Measurements from ENCODE around the gene FECH.

Gene FECH

DNA sequence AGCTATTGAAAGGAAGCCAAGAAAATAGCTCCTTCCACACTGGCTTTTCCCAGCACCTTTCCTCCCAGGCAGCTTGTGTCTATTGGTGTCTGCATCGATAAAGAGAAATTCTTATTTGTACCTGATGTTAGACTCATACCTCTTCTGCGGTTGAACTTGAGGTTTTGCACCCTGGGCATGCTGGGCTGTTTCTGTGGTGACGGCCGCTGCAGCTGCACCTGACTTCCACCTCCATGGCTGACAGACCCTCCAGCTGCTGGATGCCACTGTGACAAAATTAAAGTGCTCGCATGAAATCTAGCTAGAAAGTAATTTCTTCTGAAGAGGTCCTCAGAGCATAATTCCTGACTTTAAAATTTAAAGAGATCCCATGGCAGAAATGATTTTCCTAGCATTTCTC, 6.6 kb downstream of the FECH start:
- DNase-seq = no peak

DNA sequence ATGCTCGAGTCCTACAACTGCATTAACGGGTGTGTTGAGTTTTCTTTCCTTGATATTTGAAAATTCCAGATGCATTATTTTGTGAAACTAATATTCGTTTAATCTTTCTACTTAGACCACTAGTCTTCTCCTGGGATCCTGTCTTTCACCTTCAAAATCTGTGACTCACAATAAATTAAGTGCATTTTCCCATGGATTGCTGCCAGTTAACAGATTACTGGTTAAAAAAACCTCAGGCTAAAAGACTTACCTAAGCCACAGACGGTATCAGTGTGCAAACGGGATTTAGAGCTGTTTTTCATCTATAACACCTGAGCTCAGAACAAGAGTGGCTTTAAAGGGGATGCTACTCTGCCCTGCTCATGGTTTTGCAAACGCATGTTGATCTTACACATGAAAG, 10.2 kb downstream of the FECH start:
- no peak for DNase-seq

DNA sequence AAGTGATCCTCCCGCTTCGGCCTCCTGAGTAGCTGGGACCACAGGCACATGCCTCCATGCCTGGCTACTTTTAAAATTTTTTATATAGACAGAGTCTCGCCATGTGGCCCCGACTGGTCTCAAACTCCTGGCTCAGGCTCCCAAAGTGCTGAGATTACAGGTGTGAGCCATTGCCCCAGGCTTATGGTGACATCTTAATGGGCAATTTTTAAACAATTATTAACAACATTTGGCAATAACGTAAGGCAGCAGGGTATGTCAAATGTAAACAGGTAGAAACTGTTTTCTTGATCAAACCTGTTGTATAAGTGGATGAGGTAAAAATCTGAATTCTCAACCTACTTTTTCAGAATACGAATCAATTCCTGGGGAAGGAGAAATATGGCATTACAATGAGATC, 11.0 kb downstream of the FECH start:
- DNase-seq = no peak

DNA sequence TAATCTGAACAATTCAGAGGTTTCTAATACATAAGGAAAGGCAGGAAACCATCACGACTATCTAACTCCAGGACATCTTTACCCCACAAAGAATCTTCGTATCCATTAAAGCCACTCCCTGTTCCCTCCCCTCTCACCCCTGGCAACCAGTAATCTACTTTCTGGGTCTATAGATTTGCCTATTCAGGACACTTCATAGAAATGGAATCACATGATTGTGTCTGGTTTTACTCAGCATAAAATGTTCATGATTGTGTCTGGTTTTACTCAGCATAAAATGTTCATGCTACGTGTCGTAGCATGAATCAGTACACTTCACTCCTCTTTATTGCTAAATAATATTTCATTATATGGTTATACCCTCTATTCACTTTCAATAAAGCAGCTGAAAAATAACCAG, 11.6 kb downstream of the FECH start:
- no peak for DNase-seq

DNA sequence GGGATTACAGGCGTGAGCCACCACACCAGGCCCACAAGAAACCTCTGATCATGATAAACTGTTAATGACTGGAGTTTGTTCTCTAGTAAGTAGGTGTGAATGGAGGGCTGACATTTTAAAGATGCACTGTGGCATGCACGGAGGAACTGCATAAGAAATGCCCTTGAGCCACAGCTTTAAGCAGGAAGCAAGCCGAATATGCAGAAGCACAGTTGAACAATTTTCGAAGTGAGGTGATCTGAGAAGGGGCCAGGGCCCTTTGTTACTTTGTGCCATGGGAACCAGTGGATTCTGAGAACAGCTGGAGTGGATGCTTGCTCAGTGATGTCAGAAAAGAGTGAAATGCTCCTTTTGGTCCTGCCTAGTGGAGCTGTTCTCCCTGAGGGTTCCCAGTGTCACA, 16.3 kb downstream of the FECH start:
- DNase-seq = no peak

DNA sequence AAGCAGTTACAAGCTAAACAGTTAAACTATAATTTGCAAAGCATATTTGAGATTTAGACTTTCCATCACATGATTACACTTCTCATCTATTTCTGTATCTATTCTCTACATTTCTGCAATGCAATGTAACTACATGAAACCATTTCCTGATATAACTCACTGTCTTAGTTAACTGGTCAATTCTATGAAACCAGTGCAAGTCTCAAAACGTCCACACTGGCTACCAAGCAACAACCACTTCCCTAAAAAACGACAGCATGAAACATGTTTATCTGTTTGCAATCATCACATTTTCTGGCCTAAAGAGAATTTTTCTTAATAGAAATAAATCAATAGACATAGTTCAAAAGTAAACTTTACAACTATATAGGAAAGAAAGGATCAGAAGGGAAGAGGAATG, 17.4 kb downstream of the FECH start:
- no peak for DNase-seq

DNA sequence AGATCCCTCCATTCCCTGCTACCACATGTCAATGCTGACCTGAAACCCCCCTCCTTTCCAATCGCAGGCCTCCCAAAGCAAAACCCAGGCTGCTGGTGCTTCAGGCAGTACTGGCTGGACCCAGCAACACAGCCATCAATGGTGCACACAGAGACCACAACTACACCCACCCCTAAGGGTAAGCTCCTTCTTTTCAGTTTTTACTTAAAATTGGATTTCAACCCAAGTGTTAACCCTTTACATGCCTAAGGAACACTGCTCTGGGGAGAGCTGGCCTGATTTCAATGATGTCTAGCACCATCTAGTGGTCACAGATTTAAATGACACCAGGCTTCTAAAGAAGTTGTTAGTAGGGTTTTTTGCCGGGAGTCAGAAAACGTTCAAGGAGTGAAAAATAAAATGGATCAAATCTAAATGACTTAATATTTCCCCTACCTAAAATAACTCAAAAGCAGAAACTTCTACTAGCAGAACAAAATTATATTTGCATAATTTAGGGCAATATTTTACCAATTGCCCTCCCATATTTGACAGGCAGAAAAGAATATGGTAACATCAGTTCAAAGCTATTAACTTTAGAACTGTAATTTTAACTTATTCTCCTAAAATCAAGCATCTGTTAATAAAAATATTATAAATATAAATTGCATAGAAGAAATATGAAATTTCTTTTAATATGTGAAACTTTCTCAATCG, 24.6 kb downstream of the FECH start:
- DNase-seq = peak in 1 of 2 experiments; percentile 19

DNA sequence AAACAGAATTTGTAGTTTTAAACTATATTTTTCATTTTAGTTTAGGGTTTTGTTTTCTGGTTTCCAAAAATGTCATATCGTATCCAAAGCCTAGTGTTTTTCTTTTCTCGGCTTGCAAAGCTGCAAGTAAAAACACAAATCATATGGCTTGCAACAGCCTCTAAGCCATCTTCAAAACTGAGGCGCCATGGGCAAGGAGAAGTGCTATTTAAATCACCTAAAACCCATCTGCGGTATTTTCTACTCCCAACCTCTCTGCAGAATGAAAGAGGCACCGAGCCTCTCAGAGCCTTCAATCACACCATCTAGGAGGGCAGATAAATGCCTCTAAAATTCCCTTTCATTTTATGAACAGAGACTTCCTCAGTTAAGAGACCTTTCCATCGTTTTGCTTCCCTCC, 25.2 kb downstream of the FECH start:
- no peak for DNase-seq

DNA sequence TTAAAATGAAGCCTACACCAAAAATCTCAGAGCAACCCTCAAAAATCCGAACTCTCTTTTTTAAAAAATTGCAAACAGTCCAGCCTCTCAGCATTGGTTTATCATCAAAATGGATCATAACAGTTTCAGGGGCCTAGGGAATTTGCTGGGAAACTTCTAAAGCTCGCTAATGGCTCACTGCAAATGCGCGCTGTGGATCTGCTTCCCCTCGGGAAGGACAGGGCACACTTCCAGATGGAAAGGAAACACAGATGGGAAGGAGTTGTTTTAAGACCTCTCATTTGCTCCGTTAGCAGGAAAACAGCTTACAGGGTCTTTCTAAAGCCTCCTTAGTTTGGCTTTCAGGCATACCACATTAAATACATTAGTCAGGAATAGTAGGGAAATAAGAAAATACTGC, 27.2 kb downstream of the FECH start:
- DNase-seq = no peak

DNA sequence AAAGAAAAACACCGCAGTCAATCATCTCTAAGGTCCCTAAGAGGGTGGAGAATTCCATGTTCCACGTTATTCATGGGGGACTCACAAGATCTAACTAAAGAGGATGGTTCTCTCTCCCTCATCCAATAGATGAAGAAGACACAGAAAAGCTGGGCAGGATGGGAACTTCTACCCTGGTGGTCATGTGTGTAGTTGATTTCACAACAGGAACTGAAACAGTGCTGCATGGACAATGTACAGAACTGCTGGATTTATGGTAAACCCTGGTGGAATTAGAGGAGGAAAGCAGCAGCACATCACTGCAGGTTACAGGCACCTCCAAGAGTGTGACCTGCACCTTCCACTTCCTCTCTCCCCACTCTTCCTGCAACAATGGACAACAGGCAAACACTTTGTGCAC, 31.4 kb downstream of the FECH start:
- DNase-seq = no peak

DNA sequence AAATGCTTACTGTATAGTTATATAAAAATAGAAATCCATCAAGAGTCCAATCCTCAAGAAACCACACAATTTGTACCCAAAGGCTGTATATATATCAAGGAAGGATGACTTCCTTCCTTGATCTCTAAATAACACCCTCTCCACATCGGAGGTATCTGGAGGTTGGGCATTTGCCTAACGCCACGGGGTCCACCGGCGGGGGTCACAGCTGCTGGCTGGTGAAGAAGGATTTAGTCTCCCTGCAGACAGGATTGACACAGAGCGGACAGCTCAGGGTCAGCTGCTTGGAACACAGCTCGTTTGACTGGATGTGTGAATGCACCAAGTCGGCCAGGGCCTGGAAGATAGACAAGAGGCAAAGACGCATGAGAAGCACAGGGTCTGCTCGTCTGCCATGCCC, 36.0 kb downstream of the FECH start:
- DNase-seq = no peak

DNA sequence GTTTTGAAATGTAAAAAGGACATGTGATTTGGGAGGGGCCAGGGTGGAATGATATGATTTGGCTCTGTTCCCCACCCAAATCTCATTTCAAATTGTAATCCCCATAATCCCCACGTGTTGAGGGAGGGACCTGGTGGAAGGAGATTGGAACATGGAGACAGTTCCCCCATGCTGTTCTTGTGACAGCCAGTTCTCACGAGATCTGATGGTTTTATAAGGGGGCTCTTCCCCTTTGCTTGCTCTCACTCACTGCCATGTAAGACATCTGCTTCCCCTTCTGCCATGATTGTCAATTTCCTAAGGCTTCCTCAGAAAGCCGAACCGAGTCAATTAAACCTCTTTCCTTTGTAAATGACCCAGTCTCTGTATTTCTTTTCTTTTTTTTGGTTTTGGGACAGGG, 39.2 kb downstream of the FECH start:
- no peak for DNase-seq

DNA sequence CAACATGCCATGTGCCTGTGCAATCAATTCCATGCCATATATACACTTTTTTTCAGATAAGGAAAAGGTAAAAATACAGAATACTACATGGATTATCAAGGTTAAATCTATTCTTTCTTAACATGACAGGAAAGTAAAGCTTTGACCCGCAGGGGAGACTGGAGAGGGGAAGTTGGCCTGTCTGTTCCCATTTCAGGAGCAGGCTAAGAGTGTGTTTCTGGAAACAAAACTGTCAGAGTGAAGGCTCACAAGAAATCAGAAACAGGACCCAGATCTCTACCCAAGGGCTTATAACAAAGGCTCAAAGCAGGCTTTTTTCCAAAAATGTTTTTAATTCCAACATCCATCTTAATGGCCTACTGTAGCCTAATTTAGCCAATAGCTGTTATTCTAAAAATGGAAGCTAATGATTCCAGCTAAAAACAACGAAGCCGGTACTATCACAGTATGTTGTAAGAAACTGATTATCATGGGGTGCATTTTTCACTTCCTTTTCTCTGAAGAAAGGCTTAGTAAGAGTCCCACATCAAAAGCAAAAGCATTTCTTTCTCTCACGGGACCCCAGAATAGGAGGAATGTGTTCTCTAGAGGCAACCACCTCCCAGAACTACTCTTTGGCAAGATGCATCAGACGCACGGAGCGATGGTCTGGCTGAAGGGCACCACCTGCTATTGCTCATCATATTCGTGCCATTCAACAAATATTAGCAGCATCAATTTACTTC, 41.4 kb downstream of the FECH start:
- no peak for DNase-seq

DNA sequence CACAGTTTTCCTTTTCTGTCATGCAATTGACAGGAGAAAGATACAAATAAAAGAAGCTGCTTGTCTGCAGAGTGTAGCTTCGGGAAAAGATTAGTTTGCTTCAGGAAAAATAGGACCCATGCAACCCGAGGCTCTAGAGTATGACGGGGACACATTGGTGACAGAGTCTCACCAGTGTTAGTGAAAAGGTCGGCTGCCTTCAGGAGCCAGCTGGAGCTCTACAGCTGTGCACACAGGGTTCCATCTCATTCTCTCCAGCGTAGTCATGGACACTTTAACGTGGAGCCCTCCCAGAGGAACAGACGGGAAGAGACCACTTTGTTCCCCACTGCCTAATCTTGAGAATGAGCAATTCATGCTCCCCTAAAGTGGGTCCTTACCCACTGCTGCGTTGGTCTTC, 42.9 kb downstream of the FECH start:
- DNase-seq = no peak

DNA sequence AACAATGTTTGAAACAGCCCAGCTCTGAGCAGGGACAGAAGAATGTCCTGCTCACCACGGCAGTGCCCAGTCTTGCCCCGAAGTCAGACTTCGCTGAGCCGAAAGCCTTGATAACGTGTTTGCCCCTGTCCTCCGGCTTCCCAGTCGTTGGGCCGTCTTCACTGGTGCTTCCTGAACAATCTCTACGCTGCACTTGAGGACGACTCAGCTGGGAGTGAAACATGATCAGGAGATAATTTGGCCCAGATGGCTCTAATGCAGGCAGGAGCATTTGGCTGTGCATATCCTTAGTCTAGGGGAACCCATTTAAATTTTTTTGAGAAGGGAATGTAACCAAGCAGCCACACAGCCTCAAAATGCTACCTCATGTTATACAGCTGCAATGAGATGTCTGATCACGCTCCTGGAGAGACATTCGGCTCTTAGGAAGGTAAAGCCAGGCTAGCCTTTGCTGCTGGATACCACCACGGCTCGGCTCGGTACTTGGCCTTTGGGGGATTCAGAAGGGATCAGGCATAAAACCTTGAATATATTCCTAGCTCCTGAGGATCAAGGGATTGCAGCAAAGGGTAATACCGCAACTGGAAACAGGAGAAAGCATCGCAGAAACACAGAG, 43.6 kb downstream of the FECH start:
- DNase-seq = no peak

DNA sequence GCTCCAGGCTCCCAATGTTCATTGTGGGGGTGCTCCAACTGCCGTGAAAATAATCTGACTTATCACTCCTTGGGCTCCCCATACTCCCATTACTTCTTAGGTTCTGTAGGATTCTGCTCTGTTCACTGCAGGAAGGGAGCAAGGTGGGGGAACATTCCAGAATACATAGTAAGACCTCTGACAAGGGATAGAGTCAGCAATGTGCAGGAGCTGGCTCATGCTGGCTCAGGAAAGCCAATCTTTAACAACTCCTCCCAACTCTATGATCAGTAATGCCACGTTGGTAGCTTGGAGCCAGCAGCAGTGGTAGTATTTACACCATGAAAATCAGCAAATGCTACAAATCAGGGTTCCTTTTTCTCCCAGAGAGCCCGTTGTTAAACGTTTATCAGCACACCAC, 44.4 kb downstream of the FECH start:
- DNase-seq = no peak

DNA sequence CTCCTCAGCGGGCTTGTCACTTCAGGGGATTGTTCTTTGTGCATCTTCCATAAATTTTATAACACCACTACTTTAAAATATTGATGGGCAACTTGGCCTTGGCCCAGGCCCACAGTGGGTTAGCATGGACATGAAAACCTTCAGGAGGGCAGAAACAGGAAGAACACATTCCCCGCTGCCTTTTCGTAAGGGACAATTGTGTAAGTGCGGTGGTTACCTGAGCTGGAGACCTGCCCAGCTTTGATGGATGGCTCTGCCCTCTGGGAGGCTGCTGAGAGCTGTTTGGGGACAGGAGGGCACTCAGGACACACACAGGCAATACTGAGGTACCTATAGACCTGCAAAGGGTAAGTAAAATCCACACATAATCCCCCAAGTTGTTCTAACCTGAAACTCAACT, 46.8 kb downstream of the FECH start:
- DNase-seq = no peak

DNA sequence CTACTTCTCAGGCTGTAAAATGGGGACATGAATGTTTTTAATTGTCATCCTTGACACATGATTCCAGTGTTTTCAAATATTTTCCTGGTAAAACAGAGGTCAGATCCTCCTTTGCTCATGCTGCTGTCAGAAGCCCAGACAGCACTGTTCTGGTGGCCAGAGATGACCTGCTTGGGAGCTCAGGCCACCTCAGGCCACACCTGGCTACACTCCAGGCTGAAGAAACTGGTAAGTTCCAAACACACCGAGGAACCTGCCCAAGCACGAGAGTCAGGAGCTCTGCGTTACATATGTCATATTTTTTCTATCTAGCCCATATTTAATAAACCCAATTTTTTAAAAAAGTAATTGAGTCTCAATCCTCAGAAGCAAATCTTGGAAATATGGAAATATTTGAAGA, 47.9 kb downstream of the FECH start:
- DNase-seq = no peak

DNA sequence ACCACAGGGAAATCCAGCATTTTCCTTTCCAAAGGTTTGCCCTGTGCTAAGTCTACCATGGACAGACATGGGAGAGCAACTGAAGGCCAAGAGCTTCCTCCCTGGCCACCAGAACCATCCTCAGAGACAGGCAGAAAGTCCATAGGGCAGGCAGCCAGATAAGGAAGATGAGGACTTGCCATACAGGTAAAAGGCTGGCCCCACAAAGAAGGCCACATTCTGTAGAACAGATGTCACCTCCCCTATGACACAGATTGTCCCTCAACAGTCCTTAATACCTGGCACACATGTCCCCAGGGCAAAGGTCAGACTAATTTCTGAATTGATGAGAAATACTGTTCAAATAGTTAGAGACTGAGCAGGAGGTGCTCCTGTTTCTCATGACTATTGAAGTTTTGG, 52.0 kb downstream of the FECH start:
- no peak for DNase-seq

DNA sequence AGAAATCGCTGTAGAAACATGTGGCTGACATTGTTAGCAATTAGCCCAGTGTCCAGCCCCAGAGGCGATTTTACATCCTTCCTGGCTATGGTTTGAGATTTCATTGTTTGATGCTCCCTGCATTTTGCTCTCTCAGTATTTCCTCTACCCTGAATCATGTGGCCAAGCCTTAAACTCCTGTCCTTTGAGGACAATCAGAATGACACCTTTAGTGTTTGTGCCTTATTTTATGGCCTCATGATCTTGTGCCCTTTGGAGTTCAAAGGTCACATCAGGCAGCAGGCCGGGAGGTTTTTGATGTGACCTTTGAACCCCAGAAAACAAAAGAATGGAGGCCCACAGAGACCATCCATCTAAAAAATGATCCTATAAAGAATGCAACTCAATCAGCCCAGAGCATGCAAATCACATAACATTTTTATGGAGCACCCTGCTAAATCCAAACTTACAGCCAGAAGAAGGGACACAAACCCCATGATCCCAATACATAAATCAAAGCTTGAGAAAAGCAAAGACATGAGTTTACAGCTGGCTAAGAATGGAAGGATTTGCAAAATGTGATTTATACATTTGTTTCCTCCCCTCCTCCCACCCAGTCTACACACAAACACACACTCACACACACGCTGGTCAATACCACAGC, 52.5 kb downstream of the FECH start:
- no peak for DNase-seq

DNA sequence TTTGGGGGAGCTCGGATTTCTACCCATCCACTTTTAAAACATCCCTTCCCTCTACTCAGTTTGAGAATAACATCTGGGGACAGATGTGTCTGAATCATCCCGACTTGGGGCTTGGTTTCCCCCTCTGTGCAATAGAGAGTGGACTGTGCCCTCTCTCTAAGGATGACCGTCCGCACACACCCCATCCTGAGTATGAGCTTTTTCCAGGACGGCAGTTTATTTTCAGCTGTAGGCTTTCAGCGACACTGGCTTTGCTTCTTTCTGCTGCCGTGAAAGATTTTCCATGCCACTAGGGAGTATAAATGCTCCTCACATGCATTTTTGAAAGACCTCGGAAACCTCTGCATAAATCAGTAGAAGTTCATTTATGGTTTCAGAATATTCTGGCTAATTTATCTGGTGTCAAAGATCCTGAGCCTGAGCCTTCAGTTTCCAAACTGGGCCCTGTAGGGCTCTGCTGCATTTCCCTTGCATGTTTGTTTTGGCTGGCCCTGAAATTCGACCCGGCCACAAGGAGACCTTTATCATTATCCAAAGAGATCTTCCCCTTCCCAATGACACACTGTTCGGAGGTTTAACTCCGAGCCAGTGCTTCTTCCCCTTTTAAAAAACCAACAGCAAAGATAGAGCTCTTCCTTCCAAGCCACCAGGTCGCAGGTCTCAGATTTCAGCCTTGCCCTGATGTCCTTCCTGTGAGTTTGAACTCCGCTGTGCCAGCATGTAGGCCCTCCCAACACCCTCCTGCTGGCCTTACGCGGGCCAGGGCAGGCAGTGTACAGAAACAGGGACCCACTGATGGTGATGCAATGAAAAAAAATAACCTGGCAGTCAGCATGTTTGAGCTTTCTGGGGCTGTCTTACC, 53.3 kb downstream of the FECH start:
- no peak for DNase-seq

DNA sequence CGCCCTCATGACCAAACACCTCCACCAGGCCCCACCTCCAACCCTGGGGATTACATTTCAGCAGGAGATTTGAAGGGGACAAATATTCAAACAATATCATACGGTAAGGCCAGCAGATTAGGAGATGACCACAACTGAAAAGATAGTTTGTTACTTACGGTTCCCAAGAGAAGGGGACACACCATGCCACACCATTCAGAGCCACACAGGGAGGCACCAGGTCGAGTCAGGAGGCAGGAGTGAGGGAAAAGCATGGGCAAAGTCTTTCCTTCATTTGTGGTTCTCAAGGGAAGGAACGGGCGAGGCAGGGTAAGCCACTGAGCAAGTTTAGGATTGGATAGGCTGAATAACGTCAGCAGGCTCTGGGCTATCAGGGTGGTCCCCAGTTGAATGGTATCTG, 57.4 kb downstream of the FECH start:
- no peak for DNase-seq

All from NCI-H2081 (cell line).